H1 (cell line): ENCODE results near the gene CDH7. TPM values are rescaled to one million over a fixed set of nuclear protein-coding genes. Genes with fewer than 3 reads are reported as not detected.

Source experiments
- ATF2 ChIP-seq: IDR thresholded peaks from 2 replicates; pipeline ENCODE4 v1.6.1; 2012; ENCODE audit warnings: low read length, inconsistent platforms
- BCL11A ChIP-seq, 2 experiments: IDR thresholded peaks; one replicate each; pipeline ENCODE4 v1.6.1; 2011; ENCODE audit warnings: low read depth in 2 of 2, low read length in 2 of 2, mild to moderate bottlenecking in 2 of 2
- CBX5 ChIP-seq: fragments of 300-800, 300-1000 bp; sonication (generic); IDR thresholded peaks from 2 replicates; pipeline ENCODE4 v1.7.1; 2016; ENCODE audit warnings: antibody characterized with exemption, low read length, low read depth
- CHD1 ChIP-seq: IDR thresholded peaks from 2 replicates; pipeline ENCODE4 v1.6.1; 2012; ENCODE audit warnings: low read depth, low read length, improper control_type of control experiment
- CHD7 ChIP-seq: fragments of 300-600 bp; sonication (generic); IDR thresholded peaks from 2 replicates; pipeline ENCODE4 v1.7.1; 2012; ENCODE audit warnings: low read length, moderate library complexity, mild to moderate bottlenecking, inconsistent platforms; ENCODE audit not compliant: insufficient replicate concordance
- HDAC2 ChIP-seq, 2 experiments: fragments of 300-600 bp in 1 of 2; sonication (generic) in 1 of 2; IDR thresholded peaks; 2 replicates each; pipeline ENCODE4 v1.6.1; 2011 to 2012; ENCODE audit warnings: low read depth in 2 of 2, low read length in 2 of 2, mild to moderate bottlenecking in 2 of 2, moderate library complexity in 2 of 2, borderline replicate concordance in 1 of 2, inconsistent platforms in 1 of 2
- KDM4A ChIP-seq: IDR thresholded peaks from one replicate; pipeline ENCODE4 v1.7.1; 2012; ENCODE audit warnings: low read depth, mild to moderate bottlenecking, moderate library complexity, low read length, inconsistent platforms; ENCODE audit not compliant: severe bottlenecking
- RXRA ChIP-seq: IDR thresholded peaks from 2 replicates; pipeline ENCODE4 v1.6.1; 2011; ENCODE audit warnings: low read depth, mild to moderate bottlenecking, low read length, moderate library complexity; ENCODE audit not compliant: insufficient read depth
- SAP30 ChIP-seq: fragments of 300-600 bp; sonication (generic); IDR thresholded peaks from 2 replicates; pipeline ENCODE4 v1.7.1; 2012; ENCODE audit warnings: low read length, moderate library complexity, mild to moderate bottlenecking, inconsistent platforms; ENCODE audit not compliant: insufficient read depth, insufficient replicate concordance
- polyA plus RNA-seq, 7 experiments: library from polyadenylated mRNA; depleted of rRNA in 3 of 7; stranded (reverse) in 5 of 7; unstranded in 2 of 7; fragments of >200 nt in 5 of 7; fragments of 200-250 nt in 2 of 7; gene quantifications; 1 replicate in 5 of 7; 2 replicates in 1 of 7; 4 replicates in 1 of 7; pipeline versions ENCODE4 v1.2.1 to v1.2.3, GENCODE V29; 2011 to 2013; ENCODE audit warnings: missing spikeins in 2 of 7, mixed read lengths in 2 of 7
- total RNA-seq: library from RNA; stranded (reverse); fragmentation: NEBNext Ultra II Directional; extraction: Animal tissue kit (Norgen Biotek cat#: 25700); gene quantifications from 2 replicates; pipeline ENCODE4 v1.2.1, GENCODE V29; 2021

The CDH7 gene
- total and polyA plus RNA-seq, 2 of the 8 experiments (the other 6 are each of a cell fraction or from before 2014, with no cell fraction given) = 1.00 to 1.5 TPM

DNA sequence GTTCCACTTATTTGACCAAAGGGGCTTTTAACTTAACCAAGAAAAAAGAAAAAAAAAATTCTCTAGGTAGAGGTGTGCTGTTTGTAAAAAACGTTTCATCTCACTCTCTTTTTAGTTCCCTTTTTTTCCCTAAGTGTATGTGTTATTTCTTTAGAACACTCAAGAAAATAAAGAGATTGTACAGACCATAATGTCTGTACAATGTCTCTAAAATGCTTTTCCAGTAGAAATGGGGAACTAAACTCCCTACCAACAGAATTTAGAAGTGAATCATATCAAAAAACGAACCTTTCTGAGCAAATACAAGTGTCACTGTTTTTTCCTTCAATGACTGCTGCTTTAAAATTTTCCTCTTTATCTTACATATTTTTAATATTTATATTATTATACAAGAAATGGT is 72.0 kb downstream of the CDH7 start (continued):
- no peak for TF ChIP-seq CHD7
- no peak for TF ChIP-seq ATF2
- no peak for TF ChIP-seq SAP30
- TF ChIP-seq HDAC2 (IDR thresholded peaks at IDR 0.05; ENCODE audit: borderline replicate concordance in 1 of 2, low read depth in 2 of 2, low read length in 2 of 2) = no peak
- no peak for TF ChIP-seq KDM4A
- TF ChIP-seq RXRA = no peak
- no peak for TF ChIP-seq CBX5
- TF ChIP-seq BCL11A (IDR thresholded peaks at IDR 0.05; ENCODE audit: low read depth in 2 of 2, low read length in 2 of 2) = no peak
- TF ChIP-seq CHD1 = no peak
